Epithelial cell of esophagus (primary cell): Measurements from ENCODE around the gene HNF4A.

Source experiments
- DNase-seq: peaks from one replicate; pipeline ENCODE4 v3.0.0; 2010; ENCODE audit warnings: low read depth
- H3K4me3 ChIP-seq: 2 replicates; pipeline ENCODE4 v1.5.1; 2011; ENCODE audit warnings: mild to moderate bottlenecking, low read length, control low read depth
- CTCF ChIP-seq: IDR thresholded peaks from 2 replicates; pipeline ENCODE4 v1.5.1; 2011; ENCODE audit warnings: low read depth, mild to moderate bottlenecking, low read length, control low read depth, inconsistent platforms; ENCODE audit not compliant: insufficient read depth; ENCODE audit errors: missing control alignments

HNF4A gene

GRCh38 chr20:44424039-44424495 lies 68.6 kb downstream of the HNF4A start:
- no peak overlapping the region for H3K4me3 ChIP-seq
- TF ChIP-seq CTCF = no peak
- DNase-seq = no peak

- no peak for DNase-seq
- no peak for TF ChIP-seq CTCF
- no peak overlapping the region for H3K4me3 ChIP-seq
Observed at GRCh38 chr20:44425923-44426322, 70.4 kb downstream of the HNF4A start.

GRCh38 chr20:44426879-44427790 lies 71.6 kb downstream of the HNF4A start:
- DNase-seq = no peak
- no peak for TF ChIP-seq CTCF
- no peak overlapping the region for H3K4me3 ChIP-seq

- DNase-seq = no peak
- no peak for TF ChIP-seq CTCF
- no peak overlapping the region for H3K4me3 ChIP-seq
Observed at GRCh38 chr20:44427804-44428173, 72.3 kb downstream of the HNF4A start.

GRCh38 chr20:44428174-44429016 lies 72.9 kb downstream of the HNF4A start:
- no peak overlapping the region for H3K4me3 ChIP-seq
- peak; percentile 26 for DNase-seq
- TF ChIP-seq CTCF = no peak

- no peak for DNase-seq
- TF ChIP-seq CTCF = no peak
- no peak overlapping the region for H3K4me3 ChIP-seq
Observed at GRCh38 chr20:44429017-44429339, 73.5 kb downstream of the HNF4A start.
